Neural progenitor cell (in vitro differentiated cells): ENCODE measurements around the gene SCG5. TPM values are rescaled to one million over a fixed set of nuclear protein-coding genes. Genes with fewer than 3 reads are reported as not detected.

Source experiments
- DNase-seq: peaks from one replicate; pipeline ENCODE4 v3.0.0-alpha.2; 2016; ENCODE audit warnings: low spot score
- H2AFZ ChIP-seq: fragments of 200-600 bp; sonication (generic); replicated peaks from 2 replicates; pipeline ENCODE4 v1.6.1; 2016; ENCODE audit warnings: antibody characterized with exemption
- H3F3A ChIP-seq: fragments of 200-600 bp; sonication (generic); 2 replicates; pipeline ENCODE4 v1.6.1; 2016; ENCODE audit warnings: antibody characterized with exemption, low read depth
- H3K27ac ChIP-seq: fragments of 200-600 bp; sonication (generic); 2 replicates; pipeline ENCODE4 v1.5.1; 2016; ENCODE audit warnings: mild to moderate bottlenecking
- H3K27me3 ChIP-seq: fragments of 200-600 bp; sonication (generic); 2 replicates; pipeline ENCODE4 v1.6.1; 2016; ENCODE audit warnings: mild to moderate bottlenecking, moderate library complexity
- H3K36me3 ChIP-seq: fragments of 200-600 bp; sonication (generic); 2 replicates; pipeline ENCODE4 v1.5.1; 2016
- H3K4me1 ChIP-seq: fragments of 200-600 bp; sonication (generic); 2 replicates; pipeline ENCODE4 v1.6.1; 2016; ENCODE audit warnings: mixed run types
- H3K4me2 ChIP-seq: fragments of 200-600 bp; sonication (generic); 2 replicates; pipeline ENCODE4 v1.6.1; 2016
- H3K4me3 ChIP-seq: fragments of 200-600 bp; sonication (generic); 2 replicates; pipeline ENCODE4 v1.5.1; 2016
- H3K79me2 ChIP-seq: fragments of 200-600 bp; sonication (generic); 2 replicates; pipeline ENCODE4 v1.6.1; 2016; ENCODE audit warnings: low read depth
- H3K9ac ChIP-seq: fragments of 200-600 bp; sonication (generic); 2 replicates; pipeline ENCODE4 v1.6.1; 2016
- H3K9me3 ChIP-seq: fragments of 200-600 bp; sonication (generic); 2 replicates; pipeline ENCODE4 v1.5.1; 2016; ENCODE audit warnings: low read depth
- H4K20me1 ChIP-seq: fragments of 200-600 bp; sonication (generic); 2 replicates; pipeline ENCODE4 v1.6.1; 2016; ENCODE audit warnings: low read depth
- H3K27ac Mint-ChIP-seq: 3 replicates; pipeline ENCODE4 v1.8.0; 2021; ENCODE audit warnings: mixed read lengths
- H3K27me3 Mint-ChIP-seq: 2 replicates; pipeline ENCODE4 v1.8.0; 2022; ENCODE audit warnings: low read depth, mild to moderate bottlenecking, inconsistent platforms, moderate library complexity, mixed read lengths; ENCODE audit not compliant: insufficient read depth
- H3K36me3 Mint-ChIP-seq: 3 replicates; pipeline ENCODE4 v1.8.0; 2021; ENCODE audit warnings: mixed read lengths
- H3K4me1 Mint-ChIP-seq: 3 replicates; pipeline ENCODE4 v1.8.0; 2021; ENCODE audit warnings: mixed read lengths
- H3K4me3 Mint-ChIP-seq: 3 replicates; pipeline ENCODE4 v1.8.0; 2021; ENCODE audit warnings: mild to moderate bottlenecking, moderate library complexity, mixed read lengths
- H3K9me3 Mint-ChIP-seq: 3 replicates; pipeline ENCODE4 v1.8.0; 2020; ENCODE audit warnings: mixed read lengths
- EZH2 ChIP-seq: fragments of 200-600 bp; sonication (generic); IDR thresholded peaks from 2 replicates; pipeline ENCODE4 v1.6.1; 2017; ENCODE audit warnings: antibody characterized with exemption, mild to moderate bottlenecking, moderate library complexity
- EZH2phosphoT487 ChIP-seq: fragments of 200-600 bp; sonication (generic); IDR thresholded peaks from 2 replicates; pipeline ENCODE4 v1.6.1; 2017; ENCODE audit warnings: antibody characterized with exemption
- total RNA-seq: library from RNA; depleted of rRNA; stranded (reverse); fragments of >200 nt; gene quantifications from 2 replicates; pipeline ENCODE4 v1.2.3, GENCODE V29; 2015; ENCODE audit warnings: low replicate concordance
- TF ChIP-seq, protein P1 (sequence below): fragments of 200-600 bp; sonication (generic); IDR thresholded peaks from 2 replicates; pipeline ENCODE4 v1.5.1; 2017; ENCODE audit warnings: antibody characterized with exemption, mild to moderate bottlenecking

Gene SCG5
- total RNA-seq, 1 donor from 2014 or later: 101 TPM

DNA sequence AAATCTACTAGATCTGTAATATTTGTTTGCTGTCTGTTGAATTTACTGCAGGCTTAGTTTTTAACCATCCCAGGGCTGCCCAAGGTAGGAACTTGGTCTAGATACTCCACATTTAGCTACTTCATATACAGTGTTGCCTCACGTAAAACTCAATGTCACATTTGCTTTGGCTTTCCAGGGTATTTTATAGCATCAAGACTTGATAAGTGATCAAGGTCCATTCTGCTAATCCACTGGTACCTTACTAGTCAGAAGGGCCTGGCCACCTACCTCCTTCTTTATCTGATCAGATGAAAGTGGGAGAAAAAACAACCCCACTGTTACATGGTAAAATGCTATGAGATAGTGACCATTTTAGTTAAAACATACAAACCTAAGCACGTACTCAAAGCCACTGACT is 50.8 kb downstream of the SCG5 start:
- no peak overlapping the region for H3K4me2 ChIP-seq
- no peak overlapping the region for H2AFZ ChIP-seq
- H3K9me3 ChIP-seq: no peaks in the 10 kb centered on the region
- no peaks in the 10 kb centered on the region for H4K20me1 ChIP-seq
- H3K9ac ChIP-seq: no peak overlapping the region
- no peak overlapping the region for H3K27ac Mint-ChIP-seq
- no peaks in the 10 kb centered on the region for H3K27me3 ChIP-seq
- no peaks in the 10 kb centered on the region for H3K4me1 Mint-ChIP-seq
- no peaks in the 10 kb centered on the region for H3K36me3 ChIP-seq
- H3K4me3 ChIP-seq: no peak overlapping the region
- no peak for DNase-seq
- H3K4me3 Mint-ChIP-seq: no peak overlapping the region
- no peaks in the 10 kb centered on the region for H3K36me3 Mint-ChIP-seq
- peaks cover 3% of the 10 kb centered on the region for H3K27me3 Mint-ChIP-seq
- H3K9me3 Mint-ChIP-seq: no peaks in the 10 kb centered on the region
- H3K27ac ChIP-seq: no peak overlapping the region
- no peaks in the 10 kb centered on the region for H3K4me1 ChIP-seq
- H3F3A ChIP-seq: no peaks in the 10 kb centered on the region
- TF ChIP-seq EZH2: no peak
- no peak for TF ChIP-seq EZH2phosphoT487
- TF ChIP-seq, protein P1, sequence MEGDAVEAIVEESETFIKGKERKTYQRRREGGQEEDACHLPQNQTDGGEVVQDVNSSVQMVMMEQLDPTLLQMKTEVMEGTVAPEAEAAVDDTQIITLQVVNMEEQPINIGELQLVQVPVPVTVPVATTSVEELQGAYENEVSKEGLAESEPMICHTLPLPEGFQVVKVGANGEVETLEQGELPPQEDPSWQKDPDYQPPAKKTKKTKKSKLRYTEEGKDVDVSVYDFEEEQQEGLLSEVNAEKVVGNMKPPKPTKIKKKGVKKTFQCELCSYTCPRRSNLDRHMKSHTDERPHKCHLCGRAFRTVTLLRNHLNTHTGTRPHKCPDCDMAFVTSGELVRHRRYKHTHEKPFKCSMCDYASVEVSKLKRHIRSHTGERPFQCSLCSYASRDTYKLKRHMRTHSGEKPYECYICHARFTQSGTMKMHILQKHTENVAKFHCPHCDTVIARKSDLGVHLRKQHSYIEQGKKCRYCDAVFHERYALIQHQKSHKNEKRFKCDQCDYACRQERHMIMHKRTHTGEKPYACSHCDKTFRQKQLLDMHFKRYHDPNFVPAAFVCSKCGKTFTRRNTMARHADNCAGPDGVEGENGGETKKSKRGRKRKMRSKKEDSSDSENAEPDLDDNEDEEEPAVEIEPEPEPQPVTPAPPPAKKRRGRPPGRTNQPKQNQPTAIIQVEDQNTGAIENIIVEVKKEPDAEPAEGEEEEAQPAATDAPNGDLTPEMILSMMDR: no peak
- no peaks in the 10 kb centered on the region for H3K79me2 ChIP-seq

DNA sequence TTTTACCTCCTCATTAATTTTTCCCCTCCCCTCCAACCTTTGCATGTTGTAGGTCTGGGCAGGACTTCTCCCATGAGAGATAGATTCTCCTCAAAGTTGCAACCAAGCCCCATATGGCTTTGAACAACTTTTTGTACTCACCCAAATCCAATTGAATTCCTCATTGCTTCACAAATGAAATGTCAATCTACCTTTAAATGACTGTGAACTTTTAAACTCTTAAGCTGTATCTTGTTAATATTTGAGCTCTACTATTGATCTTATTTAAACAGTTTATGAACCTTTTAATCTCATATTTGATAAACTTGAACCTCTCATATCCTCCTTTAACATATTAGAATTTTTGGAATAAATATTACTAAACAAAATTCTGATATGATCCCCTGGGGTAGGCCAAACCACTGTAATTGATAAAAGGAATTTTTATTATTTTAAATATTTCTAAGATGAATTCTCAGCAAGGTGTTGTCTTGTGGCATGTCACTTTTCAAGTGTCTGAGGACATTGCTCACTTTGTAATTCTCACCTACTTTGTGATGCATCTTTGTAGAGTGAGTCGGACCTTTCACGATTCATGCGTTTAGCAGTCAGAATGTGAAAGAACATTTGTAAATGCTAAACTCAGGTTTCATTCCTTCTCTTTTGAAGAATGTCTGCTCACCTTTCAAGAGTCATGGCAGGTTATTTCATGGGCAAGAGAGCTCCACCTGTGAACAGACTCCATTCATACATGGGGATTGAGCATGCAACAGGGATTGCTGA is 52.9 kb downstream of the SCG5 start:
- Mint-ChIP-seq H3K9me3 (peaks cover 6% of the 10 kb centered on the region), H3K27ac (no peak overlapping the region), H3K4me1 (peaks cover 3% of the 10 kb centered on the region), H3K4me3 (no peak overlapping the region), H3K27me3 (peaks cover 3% of the 10 kb centered on the region), H3K36me3 (peaks cover 3% of the 10 kb centered on the region)
- no peak overlapping the region for H3K27ac ChIP-seq
- H2AFZ ChIP-seq: no peak overlapping the region
- peaks cover 16% of the 10 kb centered on the region for H3F3A ChIP-seq
- TF ChIP-seq EZH2 (no peak), EZH2phosphoT487 (no peak)
- H3K79me2 ChIP-seq: no peaks in the 10 kb centered on the region
- no peaks in the 10 kb centered on the region for H3K27me3 ChIP-seq
- DNase-seq: no peak
- H3K4me3 ChIP-seq: no peak overlapping the region
- H3K9ac ChIP-seq: no peak overlapping the region
- H3K36me3 ChIP-seq: no peaks in the 10 kb centered on the region
- H3K4me1 ChIP-seq: no peaks in the 10 kb centered on the region
- H3K4me2 ChIP-seq: no peak overlapping the region
- H4K20me1 ChIP-seq: no peaks in the 10 kb centered on the region
- no peaks in the 10 kb centered on the region for H3K9me3 ChIP-seq

DNA sequence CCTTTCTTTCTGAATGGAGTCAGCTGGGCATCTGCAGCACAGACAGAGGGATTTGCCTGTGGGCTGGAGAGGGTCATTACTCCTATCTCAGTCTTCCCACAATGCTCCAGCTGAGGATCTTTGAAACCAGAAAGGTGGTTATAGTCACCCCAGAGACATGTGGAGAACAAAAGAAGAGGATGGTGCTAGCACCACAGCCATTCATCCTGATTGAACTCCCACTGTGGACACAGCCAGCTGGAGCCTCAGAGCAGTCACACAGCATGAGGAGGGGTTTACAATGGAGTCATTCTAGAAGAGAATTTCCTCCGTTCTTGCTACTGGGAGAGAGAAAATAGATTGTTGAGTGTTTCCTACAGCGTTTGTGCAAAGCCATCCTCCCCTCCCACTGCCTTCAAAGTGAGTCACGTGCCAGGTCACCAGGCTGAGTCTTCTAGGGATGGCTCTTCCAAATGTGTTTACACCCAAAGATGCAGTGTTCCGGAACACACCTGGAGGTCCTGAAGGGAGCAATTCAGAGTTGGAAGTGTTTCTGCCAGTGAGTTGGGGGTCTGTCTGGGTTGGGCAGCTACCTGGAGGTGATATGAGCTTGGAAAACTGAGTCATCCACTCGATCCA is 57.4 kb downstream of the SCG5 start:
- Histone ChIP-seq H3K27me3 (no peaks in the 10 kb centered on the region), H3K9ac (no peak overlapping the region), H3K4me3 (no peak overlapping the region), H3K4me1 (no peaks in the 10 kb centered on the region), H3K9me3 (no peaks in the 10 kb centered on the region), H4K20me1 (no peaks in the 10 kb centered on the region), H3F3A (peaks cover 18% of the 10 kb centered on the region), H3K79me2 (no peaks in the 10 kb centered on the region), H3K27ac (no peak overlapping the region), H3K36me3 (no peaks in the 10 kb centered on the region), H2AFZ (no peak overlapping the region), H3K4me2 (no peak overlapping the region)
- DNase-seq: no peak
- Mint-ChIP-seq H3K4me1 (peaks cover 3% of the 10 kb centered on the region), H3K36me3 (peaks cover 3% of the 10 kb centered on the region), H3K27me3 (peaks cover 3% of the 10 kb centered on the region), H3K9me3 (peaks cover 6% of the 10 kb centered on the region), H3K27ac (no peak overlapping the region), H3K4me3 (no peak overlapping the region)
- no peak for TF ChIP-seq EZH2
- TF ChIP-seq, protein P1: no peak
- TF ChIP-seq EZH2phosphoT487: no peak
